ENCODE data around the gene COL4A2. TPM values are rescaled to one million over a fixed set of nuclear protein-coding genes. Genes with fewer than 3 reads are reported as not detected.

Gene COL4A2
- not detected for total RNA-seq

- no peak for DNase-seq
These were observed at the start of gene COL4A2, which contains the start of gene COL4A1 for GRCh38 chr13:110306960-110307766. TSS of gene COL4A2 (plus strand) at chr13:110307284. CDS start at chr13:110307904, 620 bp downstream. TSS of gene COL4A1 (minus strand) at chr13:110307157. CDS start at chr13:110307027, 130 bp downstream.

DNA sequence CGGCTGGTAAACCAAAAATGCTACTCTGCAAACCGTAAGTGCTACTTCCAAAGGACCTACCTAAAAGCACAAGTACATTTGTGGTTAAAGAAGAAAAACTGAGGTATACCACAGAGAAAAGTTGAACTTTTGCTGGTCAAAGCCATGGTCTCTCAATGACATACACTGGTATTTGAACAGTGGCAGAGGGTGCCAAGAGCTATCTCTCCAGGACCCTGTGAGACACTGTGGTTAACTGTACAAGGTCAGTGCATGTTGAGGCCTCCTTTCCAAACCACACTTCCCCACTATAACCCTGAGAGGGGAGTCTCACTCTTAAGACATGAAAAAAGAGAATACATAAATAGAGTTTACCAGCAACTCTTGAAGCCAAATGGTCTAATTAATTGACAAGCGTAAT lies 49.7 kb upstream of the COL4A2 start:
- no peak for DNase-seq

DNA sequence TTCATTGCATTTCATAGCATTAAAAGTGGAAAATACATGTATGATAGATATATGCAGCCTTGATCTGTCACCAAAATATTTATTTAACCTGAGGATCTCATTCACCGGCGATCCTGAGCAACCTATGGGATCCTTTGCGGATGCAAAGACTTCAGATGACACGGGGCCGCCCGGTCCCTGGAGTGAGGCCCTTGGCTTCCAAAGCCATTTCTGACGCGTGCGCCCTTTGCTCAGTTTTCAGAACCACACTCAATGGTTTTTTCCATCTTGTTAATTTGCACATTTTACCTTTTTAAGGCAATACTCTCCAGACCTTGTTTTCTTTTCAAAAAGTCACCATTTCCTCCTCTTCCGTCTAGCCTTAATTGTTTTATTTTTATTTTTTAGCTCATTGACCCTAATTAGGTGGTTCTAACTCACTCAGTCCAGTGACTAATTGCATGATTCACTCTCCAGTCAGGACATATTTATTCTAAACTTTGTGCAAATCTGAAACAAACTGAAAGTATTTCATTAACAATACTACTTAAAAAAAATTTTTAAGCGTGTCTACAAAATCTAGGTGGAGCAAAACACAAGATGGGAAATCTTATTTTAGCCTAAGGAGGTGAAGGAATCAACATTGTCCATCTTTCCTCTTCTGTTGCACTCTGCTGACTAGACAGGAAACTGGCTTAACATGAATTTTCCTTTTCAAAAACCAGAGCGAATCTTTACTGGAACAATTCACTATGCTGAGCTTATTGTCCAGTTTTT lies 48.0 kb upstream of the COL4A2 start:
- DNase-seq: no peak

- no peak for DNase-seq
These were observed 47.4 kb upstream of the COL4A2 start for GRCh38 chr13:110259651-110260050.

DNA sequence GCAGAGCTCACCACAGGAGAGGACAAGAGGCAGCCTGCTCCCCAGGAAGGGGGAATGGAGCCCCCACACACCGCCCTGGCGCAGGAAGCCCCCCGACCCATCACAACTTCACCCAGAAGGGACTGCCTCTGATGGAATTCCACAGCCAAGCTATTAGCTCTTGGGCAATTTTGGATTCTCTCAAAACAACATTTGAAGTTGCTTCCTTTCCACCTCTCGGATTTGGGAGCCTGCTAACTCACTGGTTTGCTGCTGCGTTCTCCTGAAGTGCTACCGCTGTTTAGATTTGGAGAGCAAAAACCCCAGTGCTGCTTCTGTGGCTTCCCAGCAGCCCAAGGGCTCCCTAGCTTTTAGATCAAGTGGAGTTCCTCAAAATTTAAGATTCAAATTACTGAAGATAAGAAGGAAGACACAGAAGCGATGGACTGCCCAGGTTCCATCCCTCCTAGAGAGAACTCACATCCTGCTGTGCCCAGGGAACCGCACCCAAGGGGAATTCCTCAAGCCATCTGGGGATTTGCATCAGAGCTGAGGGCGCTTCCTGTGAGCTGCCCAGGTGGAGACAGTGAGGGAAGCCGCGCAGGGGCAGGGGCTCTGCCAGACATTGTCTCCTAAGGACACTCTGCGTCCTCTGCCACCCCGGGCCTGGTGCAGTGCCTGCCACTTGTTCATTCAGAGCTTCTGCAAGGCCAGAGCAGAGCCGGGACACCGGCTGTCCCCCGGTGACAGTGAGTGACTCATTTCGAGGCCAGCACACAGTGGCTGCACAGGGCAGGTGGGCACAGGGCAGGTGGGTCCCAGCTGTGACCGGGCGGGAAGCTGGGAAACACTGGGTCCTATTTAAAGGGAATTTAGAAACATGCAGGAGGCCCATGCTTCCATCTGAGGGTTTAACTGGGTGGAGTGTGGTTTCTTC lies 45.7 kb upstream of the COL4A2 start:
- no peak for DNase-seq

DNA sequence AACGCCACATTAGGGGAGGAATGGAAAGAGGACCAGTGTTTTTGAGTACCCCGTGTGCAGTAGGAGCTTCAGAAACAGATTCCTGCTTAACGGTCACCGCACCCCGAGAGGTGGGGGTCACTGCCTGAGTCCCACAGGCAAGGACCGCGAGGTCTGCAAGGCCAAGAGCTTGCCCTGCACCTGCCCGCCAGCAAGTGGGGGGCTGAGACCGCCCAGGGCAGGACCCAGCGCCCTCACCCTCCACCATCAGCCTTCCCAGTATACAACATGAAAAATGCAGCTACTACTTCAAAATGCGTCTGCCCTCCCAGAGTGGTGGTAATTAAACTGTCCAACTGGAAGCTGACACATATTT lies 45.0 kb upstream of the COL4A2 start:
- DNase-seq: no peak

DNA sequence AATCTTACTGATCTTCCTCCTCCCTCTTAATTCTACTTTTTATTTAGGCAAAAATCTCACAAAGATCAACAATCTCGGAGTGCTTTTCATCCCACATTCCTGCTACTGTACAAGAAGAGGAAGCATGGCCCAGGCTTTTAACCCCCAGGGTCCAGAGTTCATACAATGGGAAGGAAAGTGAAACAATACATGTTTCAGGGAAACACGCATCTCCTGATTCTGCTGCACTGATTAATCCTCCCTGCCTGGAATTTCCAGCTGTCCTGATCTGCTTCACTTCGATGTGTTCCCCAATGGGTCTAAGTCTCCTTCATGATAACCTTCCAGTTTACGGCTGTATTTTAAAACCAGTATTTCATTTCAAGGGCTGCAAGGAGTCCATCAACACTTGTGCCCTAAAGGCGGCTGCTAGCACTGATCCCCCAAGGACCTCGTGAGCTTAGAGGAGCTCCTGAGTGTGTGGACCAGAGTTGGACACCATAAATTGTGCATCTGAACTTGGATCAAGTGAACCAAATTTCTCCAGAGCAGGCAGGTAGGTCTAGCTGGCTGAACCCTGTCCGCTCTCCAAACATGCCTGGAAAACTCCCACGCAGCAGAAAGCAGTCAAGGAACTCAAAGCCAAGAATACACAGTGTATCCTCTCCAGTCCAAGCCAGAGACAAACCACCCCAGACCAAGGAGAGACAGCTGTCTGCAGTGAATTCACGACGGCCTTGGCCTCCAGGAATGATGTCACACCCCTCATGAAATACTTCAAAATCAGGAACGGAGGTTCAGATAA lies 44.4 kb upstream of the COL4A2 start:
- no peak for DNase-seq

- no peak for DNase-seq
These were observed 43.7 kb upstream of the COL4A2 start for GRCh38 chr13:110263404-110263803.

- no peak for DNase-seq
These were observed 43.2 kb upstream of the COL4A2 start for GRCh38 chr13:110263888-110264287.

DNA sequence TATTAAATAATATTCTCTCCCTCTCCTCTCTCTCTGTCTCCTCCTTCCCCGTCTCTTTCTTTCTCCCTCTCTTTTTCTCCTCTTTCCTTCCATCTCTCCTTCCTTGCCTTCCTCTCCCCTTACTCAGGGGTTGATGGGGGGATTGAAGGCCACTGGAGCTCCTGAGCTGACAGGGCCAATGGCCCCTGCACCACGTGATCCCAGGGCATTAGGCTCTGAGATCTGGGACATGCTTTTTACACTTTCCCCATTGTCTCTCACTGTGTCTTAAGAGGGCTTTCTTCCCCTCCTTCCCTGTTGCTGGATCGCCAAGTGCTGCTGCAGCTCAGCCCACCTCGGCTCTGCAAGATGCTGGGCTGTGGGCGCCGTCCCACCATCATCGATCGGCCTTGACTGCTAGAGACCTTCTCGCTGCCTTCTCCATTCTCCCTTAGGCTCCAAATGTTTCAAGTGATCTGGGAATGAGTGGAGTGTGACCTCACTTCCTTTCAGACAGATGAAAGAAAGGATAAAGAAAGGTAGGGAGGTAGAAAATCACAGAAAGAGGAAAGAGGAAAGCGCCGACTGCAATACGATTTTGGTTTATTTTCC lies 42.3 kb upstream of the COL4A2 start:
- no peak for DNase-seq

- no peak for DNase-seq
These were observed 41.8 kb upstream of the COL4A2 start for GRCh38 chr13:110265341-110265681.

DNA sequence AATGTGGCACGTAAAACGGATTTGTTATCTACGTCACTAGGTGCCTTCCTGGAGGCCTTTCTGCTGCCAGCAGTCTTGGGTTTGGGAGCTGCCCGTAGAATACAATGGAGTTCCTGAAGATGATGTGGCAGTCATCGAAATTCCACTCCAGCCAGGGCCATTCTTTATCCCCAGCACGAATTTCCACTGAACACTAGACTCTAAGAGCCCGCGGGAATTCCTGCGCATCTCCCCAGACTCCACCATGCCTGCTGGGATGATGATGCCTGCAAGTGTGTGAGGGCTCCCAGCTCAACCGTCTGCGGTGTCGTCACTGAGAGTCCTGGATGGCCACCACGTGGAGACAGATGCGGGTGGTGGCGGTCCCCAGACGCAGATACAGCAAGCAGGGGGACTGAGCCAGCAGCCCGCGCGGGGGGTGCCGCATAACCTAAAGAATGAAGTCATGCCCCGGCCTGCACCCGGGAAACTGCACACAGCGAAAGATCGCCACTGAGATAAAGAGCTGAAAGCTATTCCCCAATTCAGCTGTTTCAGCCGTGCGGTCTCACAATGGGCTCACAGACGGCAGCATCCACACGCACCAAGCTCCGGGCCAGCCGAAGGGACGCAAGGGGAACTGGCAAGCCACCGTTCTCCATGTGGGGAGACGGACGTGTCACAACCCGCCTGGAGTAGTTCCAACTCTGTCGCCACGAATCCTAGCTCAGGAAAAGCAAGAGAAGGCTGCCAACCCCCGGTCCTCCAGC lies 41.2 kb upstream of the COL4A2 start:
- DNase-seq: no peak

DNA sequence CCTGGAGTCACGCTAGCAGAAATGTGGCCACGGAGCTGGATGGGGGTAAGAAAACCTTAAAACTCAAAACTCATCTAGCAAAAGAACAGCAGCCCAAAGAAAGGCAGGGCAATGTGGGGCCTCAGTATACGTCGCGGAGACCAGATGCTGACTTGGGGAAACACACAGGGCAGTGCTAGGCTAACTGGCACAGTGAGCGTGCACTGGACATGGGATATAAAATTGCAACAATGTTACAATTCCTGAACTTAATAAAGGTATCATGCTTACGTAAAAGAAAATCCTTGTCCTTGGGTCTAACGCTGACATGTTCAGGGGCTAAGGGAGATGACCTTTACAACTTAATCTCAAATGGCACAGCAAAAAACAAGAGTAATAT lies 40.7 kb upstream of the COL4A2 start:
- no peak for DNase-seq

DNA sequence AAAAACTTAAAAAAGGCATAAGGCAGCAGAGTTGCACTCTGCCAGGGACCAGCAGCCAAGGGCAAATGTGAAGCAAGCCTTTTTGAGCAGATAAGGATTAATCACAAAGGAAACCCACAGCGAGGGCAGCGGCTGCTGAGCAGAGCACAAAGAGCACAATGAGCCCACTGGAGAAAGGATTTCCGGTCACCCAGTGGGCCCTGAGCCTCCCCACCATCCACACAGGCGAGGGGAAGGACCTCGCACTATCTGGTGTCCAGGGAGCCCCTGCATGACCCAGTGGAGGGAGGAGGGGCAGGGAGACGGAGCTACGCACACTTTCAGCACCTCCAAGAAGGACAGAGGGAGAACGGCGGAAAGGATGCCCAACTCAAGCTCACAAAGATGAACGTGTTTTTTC lies 40.1 kb upstream of the COL4A2 start:
- no peak for DNase-seq

DNA sequence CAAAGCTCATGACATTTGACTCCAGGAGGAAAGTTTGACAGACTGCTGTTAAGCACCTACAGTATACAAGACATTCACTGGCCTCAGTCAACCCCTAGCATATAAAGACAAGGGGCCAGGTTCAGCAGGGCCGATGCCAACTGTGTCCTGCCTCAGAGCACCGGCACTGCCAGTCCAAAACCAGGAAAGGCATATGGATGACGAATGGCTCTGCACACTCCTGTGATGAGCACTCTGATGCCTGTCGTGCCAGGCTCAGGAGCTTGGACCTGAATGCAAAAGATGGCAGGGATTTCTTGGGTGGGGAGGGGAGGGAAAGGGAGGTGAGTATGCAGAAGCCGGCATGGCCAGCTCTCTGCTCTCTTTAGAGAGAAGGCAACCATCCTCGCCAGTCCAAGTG lies 39.0 kb upstream of the COL4A2 start:
- no peak for DNase-seq

GRCh38 chr13:110268576-110269185 lies 38.4 kb upstream of the COL4A2 start:
- DNase-seq: no peak

- no peak for DNase-seq
These were observed 37.4 kb upstream of the COL4A2 start for GRCh38 chr13:110269509-110270185.

GRCh38 chr13:110270507-110270906 lies 36.6 kb upstream of the COL4A2 start:
- no peak for DNase-seq

- no peak for DNase-seq
These were observed 35.8 kb upstream of the COL4A2 start for GRCh38 chr13:110271313-110271712.

GRCh38 chr13:110272227-110272626 lies 34.9 kb upstream of the COL4A2 start:
- DNase-seq: no peak
